ENCODE results near the gene TCP1.

DNA sequence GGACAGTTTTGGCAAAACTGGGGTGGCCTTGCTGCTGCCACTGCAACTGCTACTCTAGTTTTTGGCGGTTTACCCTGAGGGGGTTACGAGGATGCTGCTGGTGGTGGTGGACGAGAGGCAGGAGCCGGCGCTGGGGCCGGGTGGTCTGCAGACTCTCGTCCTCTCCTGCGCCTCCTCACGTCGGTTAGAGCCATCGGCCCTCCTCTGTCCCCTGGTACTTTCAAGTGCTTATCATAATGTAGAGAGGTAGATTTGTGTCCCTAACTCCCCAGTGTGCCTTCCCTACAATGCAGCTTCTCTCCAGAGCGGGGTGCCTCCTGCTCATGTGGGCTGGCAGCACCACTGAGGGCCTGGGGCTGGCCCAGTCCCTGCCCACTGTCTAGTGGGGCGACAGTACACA lies 36.6 kb upstream of the TCP1 start:
- no peak for TF ChIP-seq MZF1 (tag by site-specific recombination; IDR thresholded peaks at IDR 0.05; ENCODE audit: borderline replicate concordance)
- TF ChIP-seq, protein P1, sequence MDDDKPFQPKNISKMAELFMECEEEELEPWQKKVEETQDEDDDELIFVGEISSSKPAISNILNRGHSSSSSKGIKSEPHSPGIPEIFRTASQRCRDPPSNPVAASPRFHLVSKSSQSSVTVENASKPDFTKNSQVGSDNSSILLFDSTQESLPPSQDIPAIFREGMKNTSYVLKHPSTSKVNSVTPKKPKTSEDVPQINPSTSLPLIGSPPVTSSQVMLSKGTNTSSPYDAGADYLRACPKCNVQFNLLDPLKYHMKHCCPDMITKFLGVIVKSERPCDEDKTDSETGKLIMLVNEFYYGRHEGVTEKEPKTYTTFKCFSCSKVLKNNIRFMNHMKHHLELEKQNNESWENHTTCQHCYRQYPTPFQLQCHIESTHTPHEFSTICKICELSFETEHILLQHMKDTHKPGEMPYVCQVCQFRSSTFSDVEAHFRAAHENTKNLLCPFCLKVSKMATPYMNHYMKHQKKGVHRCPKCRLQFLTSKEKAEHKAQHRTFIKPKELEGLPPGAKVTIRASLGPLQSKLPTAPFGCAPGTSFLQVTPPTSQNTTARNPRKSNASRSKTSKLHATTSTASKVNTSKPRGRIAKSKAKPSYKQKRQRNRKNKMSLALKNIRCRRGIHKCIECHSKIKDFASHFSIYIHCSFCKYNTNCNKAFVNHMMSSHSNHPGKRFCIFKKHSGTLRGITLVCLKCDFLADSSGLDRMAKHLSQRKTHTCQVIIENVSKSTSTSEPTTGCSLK (tag by site-specific recombination; IDR thresholded peaks at IDR 0.05): no peak
- TF ChIP-seq, protein P2, sequence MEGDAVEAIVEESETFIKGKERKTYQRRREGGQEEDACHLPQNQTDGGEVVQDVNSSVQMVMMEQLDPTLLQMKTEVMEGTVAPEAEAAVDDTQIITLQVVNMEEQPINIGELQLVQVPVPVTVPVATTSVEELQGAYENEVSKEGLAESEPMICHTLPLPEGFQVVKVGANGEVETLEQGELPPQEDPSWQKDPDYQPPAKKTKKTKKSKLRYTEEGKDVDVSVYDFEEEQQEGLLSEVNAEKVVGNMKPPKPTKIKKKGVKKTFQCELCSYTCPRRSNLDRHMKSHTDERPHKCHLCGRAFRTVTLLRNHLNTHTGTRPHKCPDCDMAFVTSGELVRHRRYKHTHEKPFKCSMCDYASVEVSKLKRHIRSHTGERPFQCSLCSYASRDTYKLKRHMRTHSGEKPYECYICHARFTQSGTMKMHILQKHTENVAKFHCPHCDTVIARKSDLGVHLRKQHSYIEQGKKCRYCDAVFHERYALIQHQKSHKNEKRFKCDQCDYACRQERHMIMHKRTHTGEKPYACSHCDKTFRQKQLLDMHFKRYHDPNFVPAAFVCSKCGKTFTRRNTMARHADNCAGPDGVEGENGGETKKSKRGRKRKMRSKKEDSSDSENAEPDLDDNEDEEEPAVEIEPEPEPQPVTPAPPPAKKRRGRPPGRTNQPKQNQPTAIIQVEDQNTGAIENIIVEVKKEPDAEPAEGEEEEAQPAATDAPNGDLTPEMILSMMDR (tag by site-specific recombination; IDR thresholded peaks at IDR 0.05): no peak
- no peak for TF ChIP-seq ZNF341 (tag by site-specific recombination; IDR thresholded peaks at IDR 0.05; ENCODE audit: low read depth)
- TF ChIP-seq ZNF398 (tag by site-specific recombination; IDR thresholded peaks at IDR 0.05): no peak
- TF ChIP-seq HOXA7 (CRISPR knock-in tag; IDR thresholded peaks at IDR 0.05; ENCODE audit: borderline replicate concordance): no peak
- no peak for TF ChIP-seq ZNF785 (tag by site-specific recombination; IDR thresholded peaks at IDR 0.05)
- TF ChIP-seq KLF9 (tag by site-specific recombination; IDR thresholded peaks at IDR 0.05; ENCODE audit: low read depth): no peak
- TF ChIP-seq, protein P3, sequence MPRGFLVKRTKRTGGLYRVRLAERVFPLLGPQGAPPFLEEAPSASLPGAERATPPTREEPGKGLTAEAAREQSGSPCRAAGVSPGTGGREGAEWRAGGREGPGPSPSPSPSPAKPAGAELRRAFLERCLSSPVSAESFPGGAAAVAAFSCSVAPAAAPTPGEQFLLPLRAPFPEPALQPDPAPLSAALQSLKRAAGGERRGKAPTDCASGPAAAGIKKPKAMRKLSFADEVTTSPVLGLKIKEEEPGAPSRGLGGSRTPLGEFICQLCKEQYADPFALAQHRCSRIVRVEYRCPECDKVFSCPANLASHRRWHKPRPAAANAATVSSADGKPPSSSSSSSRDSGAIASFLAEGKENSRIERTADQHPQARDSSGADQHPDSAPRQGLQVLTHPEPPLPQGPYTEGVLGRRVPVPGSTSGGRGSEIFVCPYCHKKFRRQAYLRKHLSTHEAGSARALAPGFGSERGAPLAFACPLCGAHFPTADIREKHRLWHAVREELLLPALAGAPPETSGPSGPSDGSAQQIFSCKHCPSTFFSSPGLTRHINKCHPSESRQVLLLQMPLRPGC (tag by site-specific recombination; IDR thresholded peaks at IDR 0.05): no peak
- TF ChIP-seq, protein P4, sequence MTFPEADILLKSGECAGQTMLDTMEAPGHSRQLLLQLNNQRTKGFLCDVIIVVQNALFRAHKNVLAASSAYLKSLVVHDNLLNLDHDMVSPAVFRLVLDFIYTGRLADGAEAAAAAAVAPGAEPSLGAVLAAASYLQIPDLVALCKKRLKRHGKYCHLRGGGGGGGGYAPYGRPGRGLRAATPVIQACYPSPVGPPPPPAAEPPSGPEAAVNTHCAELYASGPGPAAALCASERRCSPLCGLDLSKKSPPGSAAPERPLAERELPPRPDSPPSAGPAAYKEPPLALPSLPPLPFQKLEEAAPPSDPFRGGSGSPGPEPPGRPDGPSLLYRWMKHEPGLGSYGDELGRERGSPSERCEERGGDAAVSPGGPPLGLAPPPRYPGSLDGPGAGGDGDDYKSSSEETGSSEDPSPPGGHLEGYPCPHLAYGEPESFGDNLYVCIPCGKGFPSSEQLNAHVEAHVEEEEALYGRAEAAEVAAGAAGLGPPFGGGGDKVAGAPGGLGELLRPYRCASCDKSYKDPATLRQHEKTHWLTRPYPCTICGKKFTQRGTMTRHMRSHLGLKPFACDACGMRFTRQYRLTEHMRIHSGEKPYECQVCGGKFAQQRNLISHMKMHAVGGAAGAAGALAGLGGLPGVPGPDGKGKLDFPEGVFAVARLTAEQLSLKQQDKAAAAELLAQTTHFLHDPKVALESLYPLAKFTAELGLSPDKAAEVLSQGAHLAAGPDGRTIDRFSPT (tag by site-specific recombination; IDR thresholded peaks at IDR 0.05): no peak
